ENCODE data around the gene SNX20. TPM values are rescaled to one million over a fixed set of nuclear protein-coding genes. Genes with fewer than 3 reads are reported as not detected.

The SNX20 gene
- total RNA-seq, 1 donor from 2014 or later = not detected

DNA sequence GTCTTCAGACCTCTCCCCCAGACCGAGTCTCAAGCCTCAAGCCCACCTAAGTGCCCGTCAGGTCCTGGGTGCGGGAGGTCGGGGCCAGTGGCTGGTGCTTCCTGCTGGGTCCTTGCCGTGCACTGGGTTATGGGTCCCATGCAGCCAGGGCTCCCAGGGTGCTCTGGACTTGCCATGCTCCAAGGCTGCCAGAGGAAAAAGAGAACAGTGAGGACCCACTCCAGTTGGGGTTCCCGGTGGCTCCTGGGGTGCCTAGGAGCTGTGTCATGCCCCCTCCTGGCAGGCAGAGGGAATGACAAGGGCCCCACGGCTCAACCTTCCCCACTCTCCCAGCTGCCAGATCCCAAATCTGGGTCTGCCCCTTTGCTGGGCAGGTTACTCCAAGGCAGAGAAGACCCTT, 3.8 kb downstream of the SNX20 start:
- Histone ChIP-seq H4K20me1 (ENCODE audit: insufficient read depth, low read length) (no peaks in the 10 kb centered on the region), H3K4me3 (ENCODE audit: insufficient read depth, low read depth, low read length) (no peak overlapping the region), H2AFZ (ENCODE audit: low read depth, low read length) (no peak overlapping the region), H3K4me1 (ENCODE audit: insufficient read depth, low read length) (no peaks in the 10 kb centered on the region), H3K79me2 (ENCODE audit: insufficient read depth, low read length) (no peaks in the 10 kb centered on the region), H3K9me3 (ENCODE audit: insufficient read depth, low read depth, low read length) (peaks cover 4% of the 10 kb centered on the region), H3K27ac (ENCODE audit: low read depth, low read length) (no peak overlapping the region), H3K27me3 (ENCODE audit: insufficient read depth, low read length) (no peaks in the 10 kb centered on the region), H3K9ac (ENCODE audit: low read length) (no peak overlapping the region), H3K36me3 (ENCODE audit: insufficient read depth, low read length) (no peaks in the 10 kb centered on the region), H3K4me2 (ENCODE audit: low read length) (no peak overlapping the region)
- H3K27ac Mint-ChIP-seq (ENCODE audit: unreplicated experiment) = no peak overlapping the region
- H3K27me3 Mint-ChIP-seq (ENCODE audit: low read depth, unreplicated experiment) = peaks cover 8% of the 10 kb centered on the region
- peaks cover 10% of the 10 kb centered on the region for H3K9me3 Mint-ChIP-seq (ENCODE audit: unreplicated experiment)
- H3K4me1 Mint-ChIP-seq (ENCODE audit: low read depth, unreplicated experiment) = no peaks in the 10 kb centered on the region
- DNase-seq (ENCODE audit: low read depth) (no peak), FAIRE-seq (no peak)
- no peaks in the 10 kb centered on the region for H3K36me3 Mint-ChIP-seq (ENCODE audit: low read depth, unreplicated experiment)
- TF ChIP-seq CTCF (IDR thresholded peaks at IDR 0.05; ENCODE audit: insufficient read depth, low read depth, low read length) (no peak), EZH2 (IDR thresholded peaks at IDR 0.05; ENCODE audit: insufficient read depth, low read length) (no peak)
- no peak overlapping the region for H3K4me3 Mint-ChIP-seq (ENCODE audit: unreplicated experiment)

GRCh38 chr16:50676684-50677225, 4.4 kb downstream of the SNX20 start:
- no peak overlapping the region for H2AFZ ChIP-seq (ENCODE audit: low read depth, low read length)
- no peak overlapping the region for H3K27ac ChIP-seq (ENCODE audit: low read depth, low read length)
- H3K4me1 Mint-ChIP-seq (ENCODE audit: low read depth, unreplicated experiment) = no peaks in the 10 kb centered on the region
- no peaks in the 10 kb centered on the region for H3K4me1 ChIP-seq (ENCODE audit: insufficient read depth, low read length)
- DNase-seq (ENCODE audit: low read depth) (no peak), FAIRE-seq (no peak)
- H3K9me3 Mint-ChIP-seq (ENCODE audit: unreplicated experiment) = peaks cover 15% of the 10 kb centered on the region
- no peaks in the 10 kb centered on the region for H4K20me1 ChIP-seq (ENCODE audit: insufficient read depth, low read length)
- no peak overlapping the region for H3K4me2 ChIP-seq (ENCODE audit: low read length)
- no peak overlapping the region for H3K9ac ChIP-seq (ENCODE audit: low read length)
- H3K9me3 ChIP-seq (ENCODE audit: insufficient read depth, low read depth, low read length) = peaks cover 10% of the 10 kb centered on the region
- H3K36me3 Mint-ChIP-seq (ENCODE audit: low read depth, unreplicated experiment) = peaks cover 1% of the 10 kb centered on the region
- no peak overlapping the region for H3K4me3 Mint-ChIP-seq (ENCODE audit: unreplicated experiment)
- no peak overlapping the region for H3K4me3 ChIP-seq (ENCODE audit: insufficient read depth, low read depth, low read length)
- H3K27me3 ChIP-seq (ENCODE audit: insufficient read depth, low read length) = no peaks in the 10 kb centered on the region
- TF ChIP-seq CTCF (IDR thresholded peaks at IDR 0.05; ENCODE audit: insufficient read depth, low read depth, low read length) = no peak
- no peak for TF ChIP-seq EZH2 (IDR thresholded peaks at IDR 0.05; ENCODE audit: insufficient read depth, low read length)
- H3K27ac Mint-ChIP-seq (ENCODE audit: unreplicated experiment) = no peak overlapping the region
- H3K27me3 Mint-ChIP-seq (ENCODE audit: low read depth, unreplicated experiment) = peaks cover 6% of the 10 kb centered on the region
- H3K79me2 ChIP-seq (ENCODE audit: insufficient read depth, low read length) = no peaks in the 10 kb centered on the region
- H3K36me3 ChIP-seq (ENCODE audit: insufficient read depth, low read length) = no peaks in the 10 kb centered on the region

Measured in astrocyte (in vitro differentiated cells and primary cell).